ENCODE measurements around the gene GRK3.

GRK3 gene

GRCh38 chr22:25760848-25761595 lies 196.5 kb downstream of the GRK3 start:
- Histone ChIP-seq H3K4me1 (ENCODE audit: control insufficient read depth in 2 of 2, insufficient read depth in 2 of 2, low read length in 2 of 2) (no peaks in the 10 kb centered on the region), H3K27me3 (ENCODE audit: control insufficient read depth in 2 of 2, insufficient read depth in 2 of 2, low read length in 2 of 2) (no peaks in the 10 kb centered on the region), H3K4me3 (ENCODE audit: low read length in 2 of 2) (no peak overlapping the region), H3K27ac (ENCODE audit: low read depth in 2 of 2, low read length in 2 of 2) (no peak overlapping the region), H3K9ac (ENCODE audit: low read depth in 1 of 2, low read length in 2 of 2) (no peak overlapping the region), H3K36me3 (ENCODE audit: control insufficient read depth in 2 of 2, insufficient read depth in 2 of 2, low read length in 2 of 2) (no peaks in the 10 kb centered on the region), H3K9me3 (ENCODE audit: control insufficient read depth in 2 of 2, low read length in 2 of 2) (no peaks in the 10 kb centered on the region)

GRCh38 chr22:25762147-25762546 lies 197.7 kb downstream of the GRK3 start:
- Histone ChIP-seq H3K36me3 (ENCODE audit: control insufficient read depth in 2 of 2, insufficient read depth in 2 of 2, low read length in 2 of 2) (no peaks in the 10 kb centered on the region), H3K9me3 (ENCODE audit: control insufficient read depth in 2 of 2, low read length in 2 of 2) (peaks cover 4 to 5% of the 10 kb centered on the region in 2 donors), H3K4me1 (ENCODE audit: control insufficient read depth in 2 of 2, insufficient read depth in 2 of 2, low read length in 2 of 2) (no peaks in the 10 kb centered on the region), H3K27ac (ENCODE audit: low read depth in 2 of 2, low read length in 2 of 2) (no peak overlapping the region), H3K27me3 (ENCODE audit: control insufficient read depth in 2 of 2, insufficient read depth in 2 of 2, low read length in 2 of 2) (no peaks in the 10 kb centered on the region), H3K4me3 (ENCODE audit: low read length in 2 of 2) (no peak overlapping the region), H3K9ac (ENCODE audit: low read depth in 1 of 2, low read length in 2 of 2) (no peak overlapping the region)

DNA sequence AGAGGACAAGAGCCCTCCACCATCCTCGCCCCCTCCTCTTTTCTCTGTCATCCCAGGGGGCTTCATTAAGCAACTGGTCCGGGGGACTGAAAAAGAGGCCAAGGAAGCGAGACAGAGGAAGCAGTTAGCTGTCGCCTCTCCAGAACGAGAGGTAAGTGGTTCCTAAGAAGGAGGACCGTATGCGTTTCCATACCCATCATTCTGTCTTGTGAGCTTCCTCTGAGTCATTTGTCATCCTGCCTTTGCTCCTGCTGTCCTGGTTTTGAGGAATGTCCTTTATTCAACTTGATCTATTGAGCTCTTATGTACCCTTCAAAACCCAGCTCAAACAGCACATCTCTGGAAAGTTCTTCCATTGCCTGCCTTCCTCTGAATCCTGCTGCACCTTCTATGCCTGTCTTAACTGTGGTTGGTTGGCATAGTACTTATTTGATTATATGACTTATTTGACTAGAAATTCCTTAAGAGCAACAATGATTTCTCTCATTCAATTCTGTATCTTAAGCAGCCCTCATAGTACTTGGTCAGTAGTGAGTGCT lies 198.8 kb downstream of the GRK3 start:
- H3K27ac ChIP-seq (ENCODE audit: low read depth in 2 of 2, low read length in 2 of 2) = no peak overlapping the region
- H3K4me3 ChIP-seq (ENCODE audit: low read length in 2 of 2) = no peak overlapping the region
- no peaks in the 10 kb centered on the region for H3K36me3 ChIP-seq (ENCODE audit: control insufficient read depth in 2 of 2, insufficient read depth in 2 of 2, low read length in 2 of 2)
- no peaks in the 10 kb centered on the region for H3K27me3 ChIP-seq (ENCODE audit: control insufficient read depth in 2 of 2, insufficient read depth in 2 of 2, low read length in 2 of 2)
- peaks cover 4 to 5% of the 10 kb centered on the region in 2 donors for H3K9me3 ChIP-seq (ENCODE audit: control insufficient read depth in 2 of 2, low read length in 2 of 2)
- no peak overlapping the region for H3K9ac ChIP-seq (ENCODE audit: low read depth in 1 of 2, low read length in 2 of 2)
- H3K4me1 ChIP-seq (ENCODE audit: control insufficient read depth in 2 of 2, insufficient read depth in 2 of 2, low read length in 2 of 2) = no peaks in the 10 kb centered on the region

- H3K4me3 ChIP-seq (ENCODE audit: low read length in 2 of 2) = no peak overlapping the region
- H3K9ac ChIP-seq (ENCODE audit: low read depth in 1 of 2, low read length in 2 of 2) = no peak overlapping the region
- peaks cover 4 to 5% of the 10 kb centered on the region in 2 donors for H3K9me3 ChIP-seq (ENCODE audit: control insufficient read depth in 2 of 2, low read length in 2 of 2)
- H3K27ac ChIP-seq (ENCODE audit: low read depth in 2 of 2, low read length in 2 of 2) = no peak overlapping the region
- no peaks in the 10 kb centered on the region for H3K27me3 ChIP-seq (ENCODE audit: control insufficient read depth in 2 of 2, insufficient read depth in 2 of 2, low read length in 2 of 2)
- H3K36me3 ChIP-seq (ENCODE audit: control insufficient read depth in 2 of 2, insufficient read depth in 2 of 2, low read length in 2 of 2) = no peaks in the 10 kb centered on the region
- H3K4me1 ChIP-seq (ENCODE audit: control insufficient read depth in 2 of 2, insufficient read depth in 2 of 2, low read length in 2 of 2) = no peaks in the 10 kb centered on the region
Measured at GRCh38 chr22:25764270-25765015, 200.0 kb downstream of the GRK3 start.

GRCh38 chr22:25765016-25765367 lies 200.5 kb downstream of the GRK3 start:
- H3K36me3 ChIP-seq (ENCODE audit: control insufficient read depth in 2 of 2, insufficient read depth in 2 of 2, low read length in 2 of 2) = no peaks in the 10 kb centered on the region
- no peak overlapping the region for H3K27ac ChIP-seq (ENCODE audit: low read depth in 2 of 2, low read length in 2 of 2)
- H3K9me3 ChIP-seq (ENCODE audit: control insufficient read depth in 2 of 2, low read length in 2 of 2) = peaks cover 4 to 5% of the 10 kb centered on the region in 2 donors

DNA sequence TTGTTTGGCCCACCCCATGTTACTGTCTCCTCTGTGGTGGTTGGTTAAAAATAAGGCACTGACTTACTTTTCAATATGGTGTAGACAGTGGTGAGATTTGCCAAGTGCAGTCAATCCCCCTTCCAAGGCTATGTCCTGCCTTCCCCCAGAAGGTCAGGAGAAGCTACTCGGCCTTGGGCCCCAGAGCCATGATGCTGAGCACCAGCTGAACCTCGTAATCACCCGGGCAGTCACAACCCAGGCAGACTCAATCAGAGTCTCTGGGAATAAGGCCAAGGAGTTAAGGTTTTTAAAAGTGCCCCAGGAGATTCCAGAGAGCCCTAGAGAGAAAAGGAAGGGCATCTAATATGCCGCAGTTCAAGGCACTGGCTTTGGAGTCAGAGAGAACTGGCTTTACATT lies 201.3 kb downstream of the GRK3 start:
- Histone ChIP-seq H3K9ac (ENCODE audit: low read depth in 1 of 2, low read length in 2 of 2) (no peak overlapping the region), H3K36me3 (ENCODE audit: control insufficient read depth in 2 of 2, insufficient read depth in 2 of 2, low read length in 2 of 2) (no peaks in the 10 kb centered on the region), H3K27me3 (ENCODE audit: control insufficient read depth in 2 of 2, insufficient read depth in 2 of 2, low read length in 2 of 2) (no peaks in the 10 kb centered on the region), H3K27ac (ENCODE audit: low read depth in 2 of 2, low read length in 2 of 2) (no peak overlapping the region), H3K9me3 (ENCODE audit: control insufficient read depth in 2 of 2, low read length in 2 of 2) (peaks cover 4 to 5% of the 10 kb centered on the region in 2 donors), H3K4me3 (ENCODE audit: low read length in 2 of 2) (no peak overlapping the region), H3K4me1 (ENCODE audit: control insufficient read depth in 2 of 2, insufficient read depth in 2 of 2, low read length in 2 of 2) (no peaks in the 10 kb centered on the region)

More at GRCh38 chr22:25765016-25765367, 200.5 kb downstream of the GRK3 start:
- Histone ChIP-seq H3K9ac (ENCODE audit: low read depth in 1 of 2, low read length in 2 of 2) (no peak overlapping the region), H3K4me1 (ENCODE audit: control insufficient read depth in 2 of 2, insufficient read depth in 2 of 2, low read length in 2 of 2) (no peaks in the 10 kb centered on the region), H3K27me3 (ENCODE audit: control insufficient read depth in 2 of 2, insufficient read depth in 2 of 2, low read length in 2 of 2) (no peaks in the 10 kb centered on the region), H3K4me3 (ENCODE audit: low read length in 2 of 2) (no peak overlapping the region)

- H3K4me3 ChIP-seq (ENCODE audit: low read length in 2 of 2) = no peak overlapping the region
- no peaks in the 10 kb centered on the region for H3K36me3 ChIP-seq (ENCODE audit: control insufficient read depth in 2 of 2, insufficient read depth in 2 of 2, low read length in 2 of 2)
- H3K27me3 ChIP-seq (ENCODE audit: control insufficient read depth in 2 of 2, insufficient read depth in 2 of 2, low read length in 2 of 2) = no peaks in the 10 kb centered on the region
- no peak overlapping the region for H3K27ac ChIP-seq (ENCODE audit: low read depth in 2 of 2, low read length in 2 of 2)
- peaks cover 4 to 5% of the 10 kb centered on the region in 2 donors for H3K9me3 ChIP-seq (ENCODE audit: control insufficient read depth in 2 of 2, low read length in 2 of 2)
- no peak overlapping the region for H3K9ac ChIP-seq (ENCODE audit: low read depth in 1 of 2, low read length in 2 of 2)
- H3K4me1 ChIP-seq (ENCODE audit: control insufficient read depth in 2 of 2, insufficient read depth in 2 of 2, low read length in 2 of 2) = no peaks in the 10 kb centered on the region
Measured at GRCh38 chr22:25766418-25766817, 201.9 kb downstream of the GRK3 start.

- Histone ChIP-seq H3K9me3 (ENCODE audit: control insufficient read depth in 2 of 2, low read length in 2 of 2) (peaks cover 4 to 5% of the 10 kb centered on the region in 2 donors), H3K27me3 (ENCODE audit: control insufficient read depth in 2 of 2, insufficient read depth in 2 of 2, low read length in 2 of 2) (no peaks in the 10 kb centered on the region), H3K4me3 (ENCODE audit: low read length in 2 of 2) (no peak overlapping the region), H3K9ac (ENCODE audit: low read depth in 1 of 2, low read length in 2 of 2) (no peak overlapping the region), H3K36me3 (ENCODE audit: control insufficient read depth in 2 of 2, insufficient read depth in 2 of 2, low read length in 2 of 2) (no peaks in the 10 kb centered on the region), H3K4me1 (ENCODE audit: control insufficient read depth in 2 of 2, insufficient read depth in 2 of 2, low read length in 2 of 2) (peaks cover 0 to 2% of the 10 kb centered on the region in 2 donors), H3K27ac (ENCODE audit: low read depth in 2 of 2, low read length in 2 of 2) (no peak overlapping the region)
Measured at GRCh38 chr22:25770333-25770732, 205.9 kb downstream of the GRK3 start.

- no peak overlapping the region for H3K4me3 ChIP-seq (ENCODE audit: low read length in 2 of 2)
- no peaks in the 10 kb centered on the region for H3K9me3 ChIP-seq (ENCODE audit: control insufficient read depth in 2 of 2, low read length in 2 of 2)
- no peak overlapping the region for H3K9ac ChIP-seq (ENCODE audit: low read depth in 1 of 2, low read length in 2 of 2)
- no peak overlapping the region for H3K27ac ChIP-seq (ENCODE audit: low read depth in 2 of 2, low read length in 2 of 2)
- no peaks in the 10 kb centered on the region for H3K27me3 ChIP-seq (ENCODE audit: control insufficient read depth in 2 of 2, insufficient read depth in 2 of 2, low read length in 2 of 2)
- no peaks in the 10 kb centered on the region for H3K36me3 ChIP-seq (ENCODE audit: control insufficient read depth in 2 of 2, insufficient read depth in 2 of 2, low read length in 2 of 2)
- peaks cover 0 to 2% of the 10 kb centered on the region in 2 donors for H3K4me1 ChIP-seq (ENCODE audit: control insufficient read depth in 2 of 2, insufficient read depth in 2 of 2, low read length in 2 of 2)
Measured at GRCh38 chr22:25772288-25772687, 207.8 kb downstream of the GRK3 start.

- no peaks in the 10 kb centered on the region for H3K27me3 ChIP-seq (ENCODE audit: control insufficient read depth in 2 of 2, insufficient read depth in 2 of 2, low read length in 2 of 2)
- peaks cover 0 to 2% of the 10 kb centered on the region in 2 donors for H3K4me1 ChIP-seq (ENCODE audit: control insufficient read depth in 2 of 2, insufficient read depth in 2 of 2, low read length in 2 of 2)
- no peak overlapping the region for H3K4me3 ChIP-seq (ENCODE audit: low read length in 2 of 2)
- no peak overlapping the region for H3K9ac ChIP-seq (ENCODE audit: low read depth in 1 of 2, low read length in 2 of 2)
- no peaks in the 10 kb centered on the region for H3K36me3 ChIP-seq (ENCODE audit: control insufficient read depth in 2 of 2, insufficient read depth in 2 of 2, low read length in 2 of 2)
- H3K27ac ChIP-seq (ENCODE audit: low read depth in 2 of 2, low read length in 2 of 2) = no peak overlapping the region
- no peaks in the 10 kb centered on the region for H3K9me3 ChIP-seq (ENCODE audit: control insufficient read depth in 2 of 2, low read length in 2 of 2)
Measured at GRCh38 chr22:25774575-25775026, 210.1 kb downstream of the GRK3 start.

All from mucosa of rectum (tissue), 2 donors.